GM21447 (cell line): ENCODE measurements around the gene XRCC3.
A peak's percentile ranks its signal among the peaks of the same experiment; 100 is the strongest.

ENCODE experiments used
- ATAC-seq: cut with Tn5 transposase; IDR thresholded peaks from one replicate; pipeline ENCODE4 v1.9.1; 2021; ENCODE audit not compliant: unreplicated experiment

XRCC3 gene

DNA sequence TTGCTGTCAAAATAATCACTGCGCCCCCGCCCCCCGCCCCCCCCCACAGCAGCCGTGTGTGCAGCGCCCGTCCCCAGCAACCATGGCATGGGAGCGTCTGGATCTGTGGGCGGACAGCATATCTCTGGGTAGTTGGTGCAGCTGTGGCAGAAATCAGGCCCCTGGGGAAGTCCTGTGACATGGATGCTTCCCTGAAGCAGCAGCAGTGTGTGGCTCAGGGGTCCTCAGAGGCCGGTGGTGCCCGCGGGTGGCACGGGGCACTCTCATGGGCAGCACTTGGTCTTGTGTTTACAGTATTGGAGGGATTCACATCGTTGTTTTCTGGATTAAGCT is 19.2 kb downstream of the XRCC3 start:
- no peak for ATAC-seq

DNA sequence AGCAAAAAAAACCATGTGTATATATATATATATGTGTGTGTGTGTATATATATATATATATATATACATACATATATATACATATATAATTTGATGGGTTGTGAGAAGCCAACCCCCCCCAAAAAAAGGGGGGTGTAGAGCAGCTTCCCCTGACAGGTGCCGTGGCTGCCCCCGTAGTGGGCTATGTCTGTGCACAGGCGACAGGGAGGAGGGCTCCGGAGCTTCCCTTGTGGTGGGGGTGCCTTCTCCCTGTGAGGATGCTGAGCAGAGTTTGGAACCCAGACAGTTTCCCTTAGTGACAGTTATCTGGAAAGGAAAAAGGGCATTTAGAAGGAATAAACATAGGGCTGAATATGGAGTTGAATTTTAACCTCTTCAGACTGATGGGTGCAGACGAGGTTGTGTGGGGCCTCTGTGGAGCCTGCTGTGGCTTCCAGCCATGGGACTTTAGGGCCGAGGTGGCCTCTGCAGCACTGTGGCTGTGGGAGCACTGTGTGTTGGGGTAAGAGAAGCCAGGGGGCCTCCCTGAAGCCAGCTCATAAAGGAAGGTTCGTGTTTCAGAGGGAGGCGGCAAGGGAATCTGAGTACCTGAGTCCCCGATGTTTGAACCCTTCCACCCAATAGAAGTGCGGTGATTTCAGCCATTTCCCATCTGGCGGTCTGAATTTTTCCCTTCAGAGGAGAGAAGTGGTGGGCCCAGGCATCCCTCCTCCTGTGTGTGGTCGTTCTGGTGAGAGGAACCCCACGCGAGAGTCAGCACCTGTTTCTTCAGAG is 19.8 kb downstream of the XRCC3 start:
- no peak for ATAC-seq

DNA sequence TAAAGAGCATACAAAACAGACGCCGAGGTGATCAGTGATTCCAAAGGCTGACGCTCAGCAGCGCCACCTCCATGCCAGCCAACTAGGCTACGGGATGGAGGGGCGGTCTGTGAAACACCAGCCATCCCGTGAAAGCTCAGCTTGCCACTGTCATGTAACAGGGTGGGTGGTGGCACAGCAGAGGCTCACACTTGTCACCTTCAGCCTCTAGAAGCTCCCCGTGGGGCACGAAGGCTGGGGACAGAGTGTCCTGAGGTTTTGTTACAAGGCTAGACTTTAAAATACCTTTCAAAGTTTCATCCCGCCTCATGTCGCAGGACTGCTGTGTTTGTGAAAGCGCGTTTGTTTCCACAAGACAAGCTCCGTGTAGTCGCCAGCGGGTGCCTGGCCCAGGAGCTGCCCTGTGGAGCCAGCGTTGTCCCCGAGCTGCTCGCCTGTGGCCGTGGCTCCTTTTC is 20.7 kb downstream of the XRCC3 start:
- ATAC-seq: no peak

DNA sequence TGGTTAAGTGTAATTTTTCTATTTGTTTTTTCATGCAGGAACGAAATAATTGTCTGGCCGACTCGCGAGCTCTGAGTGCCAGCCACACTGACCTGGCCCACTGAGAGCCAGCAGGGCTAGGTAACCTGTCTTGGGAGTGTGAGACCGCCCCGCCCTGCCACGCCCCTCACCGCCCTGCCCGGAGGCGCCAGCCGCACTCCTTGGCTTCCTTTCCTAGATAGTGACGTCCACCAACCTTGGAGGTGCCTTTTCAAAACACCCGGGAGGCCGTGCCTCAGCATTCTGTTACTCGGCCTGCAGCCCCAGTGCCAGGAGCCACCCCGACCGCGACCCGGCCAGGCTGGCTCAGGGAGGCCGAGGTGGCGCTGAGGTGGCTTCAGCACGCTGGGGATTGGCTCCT is 21.7 kb downstream of the XRCC3 start:
- ATAC-seq: no peak

DNA sequence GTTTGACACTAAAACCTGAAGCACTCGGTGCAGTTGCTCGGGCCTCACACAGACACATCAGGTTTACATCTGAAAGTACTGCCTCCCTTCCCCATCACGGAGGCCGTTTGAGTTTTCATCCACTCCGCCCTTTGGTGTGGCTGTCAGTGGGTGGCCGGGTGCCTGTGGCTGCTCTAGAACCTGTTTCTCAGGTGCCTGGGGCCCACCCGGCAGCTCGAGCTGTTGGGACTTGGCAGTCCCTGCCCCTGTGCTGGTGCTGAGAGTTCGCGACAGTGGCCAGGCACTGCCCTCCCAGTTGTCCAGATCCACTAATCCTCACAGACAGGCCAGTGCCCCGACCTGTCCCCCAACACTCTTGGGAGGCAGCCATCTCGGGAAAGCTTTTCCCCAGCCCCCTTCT is 22.4 kb downstream of the XRCC3 start:
- no peak for ATAC-seq

DNA sequence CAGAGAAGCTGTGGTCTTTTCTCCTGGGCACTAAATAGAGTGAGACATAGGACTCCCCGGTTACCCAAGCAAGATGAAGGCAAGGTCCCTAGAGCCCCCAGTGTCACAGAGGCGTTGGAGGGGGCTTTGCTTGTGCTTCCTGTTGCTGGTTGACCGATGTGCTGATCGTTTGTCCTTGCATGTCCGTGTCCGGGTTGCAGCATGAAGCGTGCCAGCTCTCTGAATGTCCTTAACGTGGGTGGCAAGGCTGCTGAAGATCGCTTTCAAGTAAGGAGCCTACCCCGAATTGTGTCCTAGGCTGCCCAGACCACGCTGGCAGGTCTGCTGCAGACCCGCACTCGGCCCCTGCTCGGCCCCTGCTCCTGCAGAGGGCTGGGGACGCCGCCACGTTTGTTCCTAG is 23.1 kb downstream of the XRCC3 start:
- peak; percentile 12 for ATAC-seq

DNA sequence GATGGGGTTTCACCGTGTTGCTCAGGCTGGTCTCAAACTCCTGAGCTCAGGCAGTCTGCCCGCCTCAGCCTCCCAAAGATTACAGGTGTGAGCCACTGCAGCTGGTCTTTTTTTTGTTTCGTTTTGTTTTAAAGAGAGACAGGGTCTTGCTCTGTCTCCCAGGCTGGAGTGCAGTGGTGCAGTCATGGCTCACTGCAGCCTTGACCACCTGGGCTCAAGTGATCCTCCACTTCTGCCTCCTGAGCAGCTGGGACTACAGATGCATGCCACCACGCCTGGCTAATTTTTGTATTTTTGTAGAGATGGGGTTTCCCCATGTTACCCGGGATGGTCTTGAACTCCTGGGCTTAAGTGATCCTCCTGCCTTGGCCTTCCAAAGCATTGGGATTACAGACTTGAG is 23.6 kb downstream of the XRCC3 start:
- ATAC-seq: peak; percentile 61

DNA sequence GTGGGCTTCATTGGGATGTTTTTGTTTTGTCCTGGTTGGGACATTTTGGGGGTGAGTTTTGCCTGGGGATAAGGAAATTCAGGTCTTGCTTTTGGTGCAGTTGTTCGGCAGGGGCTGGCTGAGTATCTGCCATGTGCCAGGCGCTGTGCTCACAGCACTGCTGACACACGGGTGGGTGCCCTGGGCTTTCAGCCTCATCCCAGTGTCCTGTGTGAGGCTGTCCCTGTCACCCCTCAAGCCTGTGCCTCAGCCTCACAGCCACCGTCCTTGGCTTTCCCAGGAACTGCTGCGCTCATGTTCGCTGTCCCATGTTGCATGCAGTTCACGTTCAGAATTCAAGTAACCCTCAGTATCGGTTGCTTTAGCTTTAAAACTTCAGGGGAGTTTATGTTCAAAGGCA is 24.9 kb downstream of the XRCC3 start:
- no peak for ATAC-seq

DNA sequence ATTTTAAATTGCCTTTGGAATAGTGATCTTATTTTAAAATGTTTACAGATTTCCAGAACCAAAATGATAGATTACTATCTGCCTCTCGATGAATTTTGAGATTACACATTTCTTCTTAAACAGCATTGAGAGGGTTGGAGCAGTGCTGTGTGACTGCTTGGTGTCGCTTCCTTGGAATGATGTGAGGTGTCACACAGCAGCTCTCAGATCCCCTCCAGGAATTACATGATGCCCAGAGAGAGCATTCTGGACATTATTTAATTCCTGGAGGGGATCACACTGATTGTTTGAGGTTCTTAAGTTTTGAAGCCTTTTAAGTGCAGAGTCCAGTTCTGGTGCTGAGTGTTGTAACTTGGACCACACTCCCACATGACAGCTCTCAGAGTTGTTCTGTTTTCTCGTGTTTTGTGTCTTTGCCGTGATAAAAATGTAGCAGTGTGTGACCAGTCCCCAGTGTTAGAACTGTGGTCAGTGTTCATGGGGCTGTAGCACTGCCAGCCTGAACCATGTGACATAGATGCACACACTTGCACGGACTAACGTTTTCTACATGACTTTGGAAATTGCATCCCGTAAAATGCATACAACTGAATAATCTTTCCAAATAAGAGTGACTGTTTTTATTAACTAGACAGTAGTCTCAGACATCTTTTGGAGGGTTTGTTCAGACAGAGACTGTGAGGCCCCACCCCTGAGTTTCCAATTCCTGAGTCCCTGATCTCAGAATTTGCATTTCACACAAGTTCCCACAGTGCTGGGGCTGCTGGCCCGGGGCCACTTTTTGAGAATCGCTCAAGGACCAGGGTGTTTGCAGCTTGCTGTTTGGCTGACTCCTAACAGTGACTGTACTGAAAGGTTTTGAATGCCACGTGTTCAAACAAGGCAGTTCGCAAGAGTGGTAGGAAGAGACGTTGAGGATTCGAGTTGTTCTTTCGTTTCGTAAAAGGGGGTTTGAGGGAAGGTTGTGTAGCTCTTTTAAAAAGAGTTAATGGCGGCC is 26.0 kb downstream of the XRCC3 start:
- peak; percentile 57 for ATAC-seq

DNA sequence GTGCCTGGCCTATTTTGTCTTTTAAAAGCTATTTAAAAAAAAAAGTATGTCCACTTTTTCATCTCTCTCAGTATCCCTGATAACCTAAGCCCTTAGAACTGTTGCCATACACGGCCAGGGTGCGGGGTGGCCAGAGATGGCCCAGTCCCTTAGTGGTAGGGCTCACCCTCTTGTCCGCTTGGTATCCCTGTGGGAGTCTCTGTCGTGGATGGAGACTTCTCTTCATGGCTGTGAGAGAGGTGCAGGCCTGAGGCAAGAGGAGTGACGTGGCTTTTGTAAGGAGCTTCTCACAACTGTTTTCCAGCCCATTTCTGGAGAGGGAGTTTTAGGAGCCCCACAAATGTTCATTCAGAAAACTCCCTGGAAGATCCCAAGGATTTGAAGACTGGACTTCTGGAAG is 26.8 kb downstream of the XRCC3 start:
- no peak for ATAC-seq

DNA sequence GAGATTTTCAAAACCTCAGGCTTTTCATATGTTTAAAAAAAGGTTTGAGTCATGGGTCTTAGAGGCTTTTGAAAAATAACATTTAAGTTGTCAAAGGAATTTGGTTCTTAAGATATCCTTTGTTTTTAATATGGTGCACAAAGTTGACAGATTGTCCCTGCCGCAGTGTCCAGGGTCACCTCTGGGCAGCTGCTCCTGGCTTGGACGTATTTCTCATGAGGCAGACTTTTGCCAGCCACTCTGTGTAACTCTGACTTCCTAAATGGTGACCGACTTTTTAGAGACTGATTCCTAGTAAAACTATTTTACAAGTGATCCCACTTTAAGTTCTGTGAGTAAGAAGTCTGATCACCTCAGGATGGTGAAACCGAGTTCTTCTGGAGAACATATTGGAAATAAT is 27.5 kb downstream of the XRCC3 start:
- no peak for ATAC-seq

DNA sequence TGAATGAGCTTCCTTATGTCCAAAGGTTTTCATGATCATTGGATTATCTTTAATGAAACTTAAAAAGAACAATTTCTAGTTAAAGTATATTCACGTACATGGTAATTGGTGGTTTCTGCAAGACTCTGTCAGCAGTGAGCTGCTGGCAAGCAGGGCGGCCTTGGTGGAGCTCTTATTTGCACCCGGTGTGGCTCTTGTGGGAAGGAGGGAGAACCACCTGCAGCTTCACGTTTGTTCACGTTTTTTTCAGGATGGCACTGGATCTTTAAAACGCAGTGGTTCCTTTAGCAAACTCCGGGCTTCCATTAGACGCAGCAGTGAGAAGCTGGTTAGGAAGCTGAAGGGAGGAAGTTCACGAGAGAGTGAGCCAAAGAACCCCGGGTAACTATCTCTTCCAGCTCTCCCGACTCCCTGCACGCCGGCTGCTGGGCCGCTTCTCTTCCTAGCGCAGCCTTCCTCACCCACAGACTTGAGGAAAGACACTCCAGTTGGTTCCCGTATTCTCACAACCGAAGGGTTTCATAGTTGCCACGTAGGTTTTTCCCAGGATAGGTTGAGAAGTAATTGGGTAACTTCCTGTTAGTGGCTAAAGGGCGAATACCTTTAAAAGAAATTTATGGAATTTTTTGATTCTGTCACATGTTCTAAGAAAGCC is 28.3 kb downstream of the XRCC3 start:
- ATAC-seq: no peak

DNA sequence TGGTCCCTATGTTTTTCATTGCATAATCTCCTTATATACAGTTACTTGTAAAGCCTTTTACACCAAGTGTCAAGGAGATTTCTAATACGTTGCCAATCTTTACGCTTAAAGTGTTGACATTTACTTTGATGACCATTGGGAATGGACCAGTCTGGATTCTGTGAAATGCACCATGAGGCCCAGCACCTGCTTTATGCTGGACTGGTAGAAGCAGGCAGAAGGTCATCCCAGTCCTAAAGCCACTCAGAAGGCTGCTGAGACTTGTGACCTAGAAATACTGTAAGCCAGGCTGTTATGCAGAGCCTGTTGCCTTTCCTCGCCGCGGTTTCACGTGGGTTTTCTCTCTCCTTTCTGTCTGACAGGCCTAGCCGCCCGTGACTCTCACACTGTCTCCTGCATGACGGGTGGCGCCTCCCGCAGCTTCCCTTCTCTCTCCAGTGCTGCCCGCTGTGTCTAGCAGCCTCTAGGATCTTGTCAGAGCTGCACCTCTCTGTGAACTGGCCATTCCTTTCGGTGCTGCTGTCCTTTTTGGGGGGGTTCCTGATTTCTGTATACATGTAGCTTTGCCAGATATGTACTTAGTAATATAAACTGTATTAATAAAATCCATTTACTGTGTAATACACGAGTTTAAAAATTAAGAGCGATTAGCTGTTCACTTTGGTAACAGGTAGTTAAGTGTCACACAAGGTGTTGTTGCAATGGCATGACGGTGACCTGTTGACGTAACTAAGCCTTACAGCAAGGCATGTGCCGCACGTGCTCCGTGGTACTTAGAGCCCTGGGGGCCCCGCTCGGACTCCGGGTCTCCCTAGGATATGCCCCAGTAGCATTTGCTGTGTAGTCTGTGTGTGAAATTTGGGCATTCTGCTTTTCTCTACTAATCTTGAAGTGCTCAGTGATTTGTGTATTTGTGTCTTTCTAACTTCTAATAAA is 29.7 kb downstream of the XRCC3 start:
- no peak for ATAC-seq

DNA sequence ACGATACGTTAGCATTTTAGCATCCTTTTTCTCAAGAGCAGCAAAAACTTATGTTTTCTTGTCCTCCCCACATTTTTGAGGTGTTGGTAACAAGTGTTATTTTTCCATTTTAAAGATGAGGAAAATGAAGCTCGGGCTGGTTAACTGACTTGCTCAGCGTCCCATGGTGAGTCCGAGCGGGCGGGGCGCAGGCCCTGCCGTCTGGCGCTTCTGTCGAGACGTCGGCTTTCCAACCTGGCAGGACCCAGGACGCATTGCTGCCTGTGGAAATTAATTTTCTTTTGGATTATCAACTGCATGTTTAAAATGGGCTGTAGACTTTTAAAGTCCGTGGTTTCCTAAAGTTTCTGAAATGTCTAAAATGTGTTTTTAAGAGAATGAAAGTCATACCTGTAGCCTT is 30.4 kb downstream of the XRCC3 start:
- ATAC-seq: no peak

DNA sequence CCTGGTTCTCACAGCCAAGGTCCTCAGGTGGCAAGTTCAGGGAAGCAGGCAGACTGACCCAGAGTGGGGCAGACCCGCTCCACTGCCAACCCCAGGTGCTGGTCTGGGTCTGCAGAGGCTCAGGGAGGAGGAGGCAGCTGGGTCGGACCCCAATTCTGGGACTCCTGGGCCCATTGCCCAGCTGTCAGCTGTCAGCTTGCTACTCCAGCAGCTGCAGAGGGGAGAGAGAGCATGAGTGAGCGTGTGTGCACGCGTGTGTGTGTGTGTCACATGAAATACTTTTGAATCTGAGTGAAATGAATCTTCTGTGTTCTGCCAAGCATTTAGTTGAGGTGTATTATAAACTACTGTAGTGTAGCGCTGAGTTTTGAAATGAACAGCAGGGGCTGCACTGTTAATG is 30.8 kb downstream of the XRCC3 start:
- ATAC-seq: no peak

DNA sequence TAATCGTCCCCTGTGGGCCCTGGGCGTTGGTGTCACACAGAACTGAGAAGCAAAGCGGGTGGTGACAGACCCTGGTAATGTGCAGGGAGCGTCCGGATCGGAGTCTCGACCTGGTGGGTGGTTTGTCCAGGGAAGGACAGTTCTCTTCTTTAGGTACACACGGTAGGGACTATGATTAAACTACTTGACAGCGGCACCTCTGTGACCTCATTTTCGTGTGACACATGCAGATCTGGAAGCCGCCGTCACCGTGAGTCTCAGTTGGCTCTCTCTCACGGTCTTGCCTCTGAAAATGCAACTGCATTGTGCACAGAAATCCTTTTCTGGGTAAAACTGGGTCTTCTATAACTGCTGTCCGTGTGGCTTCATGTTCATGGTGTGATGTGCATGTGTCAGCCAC is 32.1 kb downstream of the XRCC3 start:
- ATAC-seq: no peak

DNA sequence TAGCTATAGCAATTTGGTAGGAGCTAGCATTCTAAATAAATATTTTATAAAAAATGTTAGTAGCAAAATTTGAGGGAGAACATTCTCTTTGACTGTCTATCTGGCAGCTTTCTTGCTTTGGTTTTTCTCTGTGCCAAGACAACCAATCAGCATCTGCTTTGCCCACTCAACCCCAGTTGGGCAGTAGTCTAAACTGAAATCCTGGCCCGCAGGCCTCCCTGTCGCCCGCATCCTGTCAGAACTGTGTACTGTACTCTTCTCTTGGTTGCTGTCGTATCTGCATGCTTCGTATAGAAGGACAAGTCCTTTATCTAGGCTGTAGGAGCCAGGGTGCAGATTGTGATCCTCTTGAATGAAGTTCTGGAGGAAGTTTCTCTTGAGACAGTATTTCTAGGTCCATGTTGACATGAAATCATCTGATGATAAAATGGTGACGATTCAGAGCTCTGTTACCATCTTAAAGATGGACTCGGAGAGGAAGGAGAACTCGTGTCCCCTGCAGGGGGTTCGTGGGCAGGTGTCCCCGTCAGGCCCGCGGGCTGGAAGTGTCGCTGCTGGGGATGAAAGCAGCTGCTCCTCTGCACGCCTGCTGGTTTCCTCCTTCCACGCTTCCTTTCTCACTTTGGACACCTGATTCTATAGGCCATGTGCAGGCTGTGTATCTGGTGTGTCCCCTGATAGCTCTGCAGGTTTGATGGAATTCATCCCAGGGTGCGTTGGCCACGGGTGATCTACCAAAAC is 34.6 kb downstream of the XRCC3 start:
- ATAC-seq: no peak

DNA sequence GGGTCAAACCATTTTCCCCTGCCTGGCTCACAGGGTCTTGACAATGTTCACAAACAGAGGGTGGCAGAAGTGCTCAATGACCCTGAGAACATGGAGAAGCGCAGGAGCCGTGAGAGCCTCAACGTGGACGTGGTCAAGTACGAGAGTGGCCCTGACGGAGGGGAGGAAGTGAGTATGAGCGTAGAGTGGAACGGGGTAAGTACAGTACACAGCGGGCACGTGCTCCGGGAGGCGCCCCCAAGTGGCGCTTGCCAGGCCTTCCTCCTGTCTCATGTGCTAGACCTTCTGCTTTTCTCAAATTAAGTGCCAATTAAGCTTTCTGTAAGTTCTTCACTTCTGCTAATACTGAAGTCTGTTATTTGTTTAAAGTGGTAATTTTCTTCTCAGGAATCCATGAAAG is 35.9 kb downstream of the XRCC3 start:
- no peak for ATAC-seq

DNA sequence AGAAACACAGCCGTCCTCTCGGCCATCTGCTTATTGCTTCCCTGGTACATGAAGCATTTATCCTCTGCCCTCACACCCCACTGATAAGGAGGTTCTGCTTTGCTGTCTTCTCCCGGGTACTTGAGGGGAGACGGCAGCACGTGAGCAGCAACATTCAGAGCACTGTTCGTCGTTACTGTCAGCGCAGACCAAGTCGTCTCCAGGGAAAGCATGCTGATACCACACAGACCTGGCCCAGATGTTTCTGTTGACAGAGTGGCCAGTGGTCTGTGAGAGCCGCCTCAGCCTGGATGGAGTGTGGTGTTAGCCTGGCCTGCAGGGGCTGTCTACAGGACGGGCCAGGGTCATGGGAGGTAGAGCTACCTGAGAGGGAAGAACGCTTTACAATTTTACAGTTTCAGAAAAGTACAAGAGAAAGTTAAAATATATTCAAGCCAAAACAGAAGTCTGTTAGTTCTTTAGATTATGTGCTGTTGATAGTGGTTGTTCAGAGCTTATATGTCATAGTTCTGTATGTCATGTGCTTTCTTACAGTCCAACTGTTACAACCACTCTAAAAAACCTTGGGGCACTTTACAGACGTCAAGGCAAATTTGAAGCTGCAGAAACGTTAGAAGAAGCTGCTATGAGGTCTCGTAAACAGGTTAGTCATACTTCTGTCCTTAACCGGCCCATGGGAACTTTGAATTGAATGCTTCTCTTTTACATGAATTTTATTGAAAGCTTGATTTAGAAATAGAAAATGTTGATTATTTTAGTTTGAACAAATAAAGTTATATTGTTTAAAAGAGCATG is 38.2 kb downstream of the XRCC3 start:
- no peak for ATAC-seq
